HEK293 (cell line): ENCODE data around the gene CUL1.

ENCODE experiments used
- CTCF ChIA-PET: fragments of 350-600 bp; formaldehyde crosslinking; extraction: SDS; loops from one replicate; lab custom pipeline; 2021; ENCODE audit warnings: antibody characterized with exemption; lab: Yijun Ruan, JAX
- POLR2A ChIA-PET: fragments of 300-600 bp; formaldehyde crosslinking; extraction: SDS; loops from one replicate; lab custom pipeline; 2020; ENCODE audit warnings: antibody characterized with exemption, inconsistent platforms; lab: Yijun Ruan, JAX
- H3K27ac ChIP-seq: fragments of 200-500 bp; sonication (Bioruptor generic); 2 replicates; pipeline ENCODE4 v1.5.1; 2014; ENCODE audit warnings: low read depth, low read length, control low read depth, inconsistent platforms; ENCODE audit errors: extremely low read depth
- H3K36me3 ChIP-seq, 2 experiments: fragments of 200-500 bp in 1 of 2; sonication (Bioruptor generic) in 1 of 2; 1 replicate in 1 of 2; 2 replicates in 1 of 2; pipeline ENCODE4 v1.5.1; 2014 to 2017; ENCODE audit warnings: inconsistent platforms in 2 of 2, low read length in 2 of 2; ENCODE audit not compliant: control insufficient read depth in 2 of 2, insufficient read depth in 1 of 2
- H3K4me1 ChIP-seq: fragments of 200-500 bp; sonication (Bioruptor generic); 2 replicates; pipeline ENCODE4 v1.5.1; 2014; ENCODE audit warnings: mild to moderate bottlenecking, low read length, inconsistent platforms; ENCODE audit not compliant: control insufficient read depth, insufficient read depth
- H3K4me3 ChIP-seq: 2 replicates; pipeline ENCODE4 v1.5.1; 2011; ENCODE audit warnings: low read depth, mild to moderate bottlenecking, control low read depth, low read length, moderate library complexity
- H3K9me3 ChIP-seq: fragments of 200-500 bp; sonication (Bioruptor generic); 2 replicates; pipeline ENCODE4 v1.5.1; 2014; ENCODE audit warnings: low read depth, low read length, inconsistent platforms; ENCODE audit not compliant: control insufficient read depth, insufficient read depth
- GLIS2 ChIP-seq: fragments of 450-650 bp; formaldehyde crosslinking; IDR thresholded peaks from 2 replicates; pipeline ENCODE4 v1.5.1; 2016; ENCODE audit warnings: missing biosample characterization, missing genetic modification characterization
- HOXD13 ChIP-seq: sonication (generic); formaldehyde crosslinking; IDR thresholded peaks from 2 replicates; pipeline ENCODE4 v1.8.0; 2022; ENCODE audit warnings: missing genetic modification reagents, borderline replicate concordance
- MZF1 ChIP-seq: fragments of 450-650 bp; formaldehyde crosslinking; IDR thresholded peaks from 2 replicates; pipeline ENCODE4 v1.5.1; 2017; ENCODE audit warnings: missing biosample characterization, missing genetic modification characterization, borderline replicate concordance
- RBAK ChIP-seq: fragments of 450-650 bp; formaldehyde crosslinking; IDR thresholded peaks from 2 replicates; pipeline ENCODE4 v1.5.1; 2016; ENCODE audit warnings: missing biosample characterization, missing genetic modification characterization
- SALL2 ChIP-seq: fragments of 450-650 bp; formaldehyde crosslinking; IDR thresholded peaks from 2 replicates; pipeline ENCODE4 v1.5.0; 2017; ENCODE audit warnings: missing biosample characterization, mild to moderate bottlenecking, missing genetic modification characterization, borderline replicate concordance
- TRIM28 ChIP-seq: IDR thresholded peaks from 2 replicates; pipeline ENCODE4 v1.6.1; 2011; ENCODE audit warnings: low read length, control low read depth, borderline replicate concordance
- ZBTB1 ChIP-seq: fragments of 450-650 bp; formaldehyde crosslinking; IDR thresholded peaks from 2 replicates; pipeline ENCODE4 v1.5.1; 2016; ENCODE audit warnings: missing biosample characterization, missing genetic modification characterization
- ZNF211 ChIP-seq: fragments of 450-650 bp; formaldehyde crosslinking; IDR thresholded peaks from 2 replicates; pipeline ENCODE4 v1.5.1; 2016; ENCODE audit warnings: low read depth, missing biosample characterization, missing genetic modification characterization
- ZNF266 ChIP-seq: fragments of 450-650 bp; formaldehyde crosslinking; IDR thresholded peaks from 2 replicates; pipeline ENCODE4 v1.5.1; 2016; ENCODE audit warnings: missing biosample characterization, missing genetic modification characterization, low read depth
- ZNF335 ChIP-seq: fragments of 450-650 bp; formaldehyde crosslinking; conservative IDR thresholded peaks from 2 replicates; pipeline ENCODE4 v1.5.1; 2016; ENCODE audit warnings: missing biosample characterization, missing genetic modification characterization
- ZNF350 ChIP-seq: fragments of 450-650 bp; formaldehyde crosslinking; IDR thresholded peaks from 2 replicates; pipeline ENCODE4 v1.5.0; 2017; ENCODE audit warnings: missing biosample characterization, mild to moderate bottlenecking, missing genetic modification characterization
- ZNF473 ChIP-seq: fragments of 450-650 bp; formaldehyde crosslinking; IDR thresholded peaks from 2 replicates; pipeline ENCODE4 v1.5.1; 2017; ENCODE audit warnings: missing biosample characterization, missing genetic modification characterization
- ZNF530 ChIP-seq: fragments of 450-650 bp; formaldehyde crosslinking; IDR thresholded peaks from 2 replicates; pipeline ENCODE4 v1.5.1; 2016; ENCODE audit warnings: low read depth, missing biosample characterization, missing genetic modification characterization
- ZNF544 ChIP-seq: fragments of 450-650 bp; formaldehyde crosslinking; IDR thresholded peaks from 2 replicates; pipeline ENCODE4 v1.5.0; 2017; ENCODE audit warnings: missing biosample characterization, missing genetic modification characterization
- ZNF549 ChIP-seq: fragments of 450-650 bp; IDR thresholded peaks from 2 replicates; pipeline ENCODE4 v1.5.1; 2018; ENCODE audit warnings: missing biosample characterization, missing genetic modification characterization, mild to moderate bottlenecking, inconsistent platforms, moderate library complexity
- ZNF558 ChIP-seq: fragments of 450-650 bp; formaldehyde crosslinking; IDR thresholded peaks from 2 replicates; pipeline ENCODE4 v1.5.1; 2016; ENCODE audit warnings: missing biosample characterization, missing genetic modification characterization
- TF ChIP-seq, protein P1 (sequence below): fragments of 450-650 bp; formaldehyde crosslinking; conservative IDR thresholded peaks from 2 replicates; pipeline ENCODE4 v1.5.1; 2016; ENCODE audit warnings: low read depth, missing biosample characterization, missing genetic modification characterization
- TF ChIP-seq, protein P2 (sequence below): fragments of 450-650 bp; formaldehyde crosslinking; IDR thresholded peaks from 2 replicates; pipeline ENCODE4 v1.5.1; 2016; ENCODE audit warnings: missing biosample characterization, missing genetic modification characterization
- TF ChIP-seq, protein P3 (sequence below): fragments of 450-650 bp; formaldehyde crosslinking; IDR thresholded peaks from 2 replicates; pipeline ENCODE4 v1.5.1; 2016; ENCODE audit warnings: missing biosample characterization, missing genetic modification characterization
- TF ChIP-seq, protein P4 (sequence below): fragments of 450-650 bp; formaldehyde crosslinking; IDR thresholded peaks from 2 replicates; pipeline ENCODE4 v1.5.1; 2016; ENCODE audit warnings: missing biosample characterization, missing genetic modification characterization

The CUL1 gene

DNA sequence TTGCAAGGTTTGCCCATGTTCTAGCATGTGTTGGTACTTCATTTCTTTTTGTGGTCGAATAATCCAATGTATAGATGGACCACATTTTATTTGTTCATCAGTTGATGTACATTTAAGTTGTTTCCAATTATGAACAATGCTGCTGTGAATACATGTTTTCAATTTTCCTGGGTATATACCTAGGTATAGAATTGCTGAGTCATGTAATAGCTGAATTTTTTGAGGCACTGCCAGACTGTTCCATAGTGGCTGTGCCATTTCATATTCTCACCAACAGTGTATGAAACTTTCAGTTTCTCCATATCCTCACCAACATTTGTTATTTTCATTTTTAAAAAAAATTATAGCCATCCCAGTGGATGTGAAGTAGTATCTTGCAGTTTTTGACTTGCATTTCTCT lies 94.9 kb downstream of the CUL1 start:
- H3K4me1 ChIP-seq = no peaks in the 10 kb centered on the region
- POLR2A ChIA-PET = no interaction called here
- TF ChIP-seq ZNF266 (tag by site-specific recombination) (no peak), RBAK (tag by site-specific recombination) (no peak), ZNF211 (tag by site-specific recombination) (no peak), ZNF549 (no peak), MZF1 (tag by site-specific recombination) (no peak), ZNF473 (no peak), ZNF558 (tag by site-specific recombination) (no peak), ZNF530 (no peak), GLIS2 (no peak), ZNF544 (tag by site-specific recombination) (no peak), ZNF335 (tag by site-specific recombination) (no peak), HOXD13 (CRISPR knock-in tag) (no peak), ZNF350 (tag by site-specific recombination) (no peak), TRIM28 (no peak), ZBTB1 (no peak), SALL2 (tag by site-specific recombination) (no peak)
- TF ChIP-seq, protein P1, sequence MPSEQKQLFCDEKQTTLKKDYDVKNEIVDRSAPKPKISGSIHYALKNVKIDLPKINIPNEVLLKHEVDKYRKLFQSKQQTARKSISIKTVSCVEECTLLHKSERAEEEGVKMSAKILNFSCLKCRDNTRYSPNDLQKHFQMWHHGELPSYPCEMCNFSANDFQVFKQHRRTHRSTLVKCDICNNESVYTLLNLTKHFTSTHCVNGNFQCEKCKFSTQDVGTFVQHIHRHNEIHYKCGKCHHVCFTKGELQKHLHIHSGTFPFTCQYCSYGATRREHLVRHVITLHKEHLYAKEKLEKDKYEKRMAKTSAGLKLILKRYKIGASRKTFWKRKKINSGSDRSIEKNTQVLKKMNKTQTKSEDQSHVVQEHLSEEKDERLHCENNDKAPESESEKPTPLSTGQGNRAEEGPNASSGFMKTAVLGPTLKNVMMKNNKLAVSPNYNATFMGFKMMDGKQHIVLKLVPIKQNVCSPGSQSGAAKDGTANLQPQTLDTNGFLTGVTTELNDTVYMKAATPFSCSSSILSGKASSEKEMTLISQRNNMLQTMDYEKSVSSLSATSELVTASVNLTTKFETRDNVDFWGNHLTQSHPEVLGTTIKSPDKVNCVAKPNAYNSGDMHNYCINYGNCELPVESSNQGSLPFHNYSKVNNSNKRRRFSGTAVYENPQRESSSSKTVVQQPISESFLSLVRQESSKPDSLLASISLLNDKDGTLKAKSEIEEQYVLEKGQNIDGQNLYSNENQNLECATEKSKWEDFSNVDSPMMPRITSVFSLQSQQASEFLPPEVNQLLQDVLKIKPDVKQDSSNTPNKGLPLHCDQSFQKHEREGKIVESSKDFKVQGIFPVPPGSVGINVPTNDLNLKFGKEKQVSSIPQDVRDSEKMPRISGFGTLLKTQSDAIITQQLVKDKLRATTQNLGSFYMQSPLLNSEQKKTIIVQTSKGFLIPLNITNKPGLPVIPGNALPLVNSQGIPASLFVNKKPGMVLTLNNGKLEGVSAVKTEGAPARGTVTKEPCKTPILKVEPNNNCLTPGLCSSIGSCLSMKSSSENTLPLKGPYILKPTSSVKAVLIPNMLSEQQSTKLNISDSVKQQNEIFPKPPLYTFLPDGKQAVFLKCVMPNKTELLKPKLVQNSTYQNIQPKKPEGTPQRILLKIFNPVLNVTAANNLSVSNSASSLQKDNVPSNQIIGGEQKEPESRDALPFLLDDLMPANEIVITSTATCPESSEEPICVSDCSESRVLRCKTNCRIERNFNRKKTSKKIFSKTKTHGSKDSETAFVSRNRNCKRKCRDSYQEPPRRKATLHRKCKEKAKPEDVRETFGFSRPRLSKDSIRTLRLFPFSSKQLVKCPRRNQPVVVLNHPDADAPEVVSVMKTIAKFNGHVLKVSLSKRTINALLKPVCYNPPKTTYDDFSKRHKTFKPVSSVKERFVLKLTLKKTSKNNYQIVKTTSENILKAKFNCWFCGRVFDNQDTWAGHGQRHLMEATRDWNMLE = no peak
- TF ChIP-seq, protein P2, sequence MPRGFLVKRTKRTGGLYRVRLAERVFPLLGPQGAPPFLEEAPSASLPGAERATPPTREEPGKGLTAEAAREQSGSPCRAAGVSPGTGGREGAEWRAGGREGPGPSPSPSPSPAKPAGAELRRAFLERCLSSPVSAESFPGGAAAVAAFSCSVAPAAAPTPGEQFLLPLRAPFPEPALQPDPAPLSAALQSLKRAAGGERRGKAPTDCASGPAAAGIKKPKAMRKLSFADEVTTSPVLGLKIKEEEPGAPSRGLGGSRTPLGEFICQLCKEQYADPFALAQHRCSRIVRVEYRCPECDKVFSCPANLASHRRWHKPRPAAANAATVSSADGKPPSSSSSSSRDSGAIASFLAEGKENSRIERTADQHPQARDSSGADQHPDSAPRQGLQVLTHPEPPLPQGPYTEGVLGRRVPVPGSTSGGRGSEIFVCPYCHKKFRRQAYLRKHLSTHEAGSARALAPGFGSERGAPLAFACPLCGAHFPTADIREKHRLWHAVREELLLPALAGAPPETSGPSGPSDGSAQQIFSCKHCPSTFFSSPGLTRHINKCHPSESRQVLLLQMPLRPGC = no peak
- TF ChIP-seq, protein P3, sequence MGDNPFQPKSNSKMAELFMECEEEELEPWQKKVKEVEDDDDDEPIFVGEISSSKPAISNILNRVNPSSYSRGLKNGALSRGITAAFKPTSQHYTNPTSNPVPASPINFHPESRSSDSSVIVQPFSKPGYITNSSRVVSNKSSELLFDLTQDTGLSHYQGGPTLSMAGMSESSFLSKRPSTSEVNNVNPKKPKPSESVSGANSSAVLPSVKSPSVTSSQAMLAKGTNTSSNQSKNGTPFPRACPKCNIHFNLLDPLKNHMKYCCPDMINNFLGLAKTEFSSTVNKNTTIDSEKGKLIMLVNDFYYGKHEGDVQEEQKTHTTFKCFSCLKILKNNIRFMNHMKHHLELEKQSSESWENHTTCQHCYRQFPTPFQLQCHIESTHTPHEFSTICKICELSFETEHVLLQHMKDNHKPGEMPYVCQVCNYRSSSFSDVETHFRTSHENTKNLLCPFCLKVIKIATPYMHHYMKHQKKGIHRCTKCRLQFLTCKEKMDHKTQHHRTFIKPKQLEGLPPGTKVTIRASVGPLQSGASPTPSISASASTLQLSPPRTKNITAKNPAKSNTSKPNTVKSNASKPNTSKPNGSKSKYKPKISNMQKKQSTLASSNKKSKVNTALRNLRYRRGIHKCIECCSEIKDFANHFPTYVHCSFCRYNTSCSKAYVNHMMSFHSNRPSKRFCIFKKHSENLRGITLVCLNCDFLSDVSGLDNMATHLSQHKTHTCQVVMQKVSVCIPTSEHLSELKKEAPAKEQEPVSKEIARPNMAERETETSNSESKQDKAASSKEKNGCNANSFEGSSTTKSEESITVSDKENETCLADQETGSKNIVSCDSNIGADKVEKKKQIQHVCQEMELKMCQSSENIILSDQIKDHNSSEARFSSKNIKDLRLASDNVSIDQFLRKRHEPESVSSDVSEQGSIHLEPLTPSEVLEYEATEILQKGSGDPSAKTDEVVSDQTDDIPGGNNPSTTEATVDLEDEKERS (tag by site-specific recombination) = no peak
- TF ChIP-seq, protein P4, sequence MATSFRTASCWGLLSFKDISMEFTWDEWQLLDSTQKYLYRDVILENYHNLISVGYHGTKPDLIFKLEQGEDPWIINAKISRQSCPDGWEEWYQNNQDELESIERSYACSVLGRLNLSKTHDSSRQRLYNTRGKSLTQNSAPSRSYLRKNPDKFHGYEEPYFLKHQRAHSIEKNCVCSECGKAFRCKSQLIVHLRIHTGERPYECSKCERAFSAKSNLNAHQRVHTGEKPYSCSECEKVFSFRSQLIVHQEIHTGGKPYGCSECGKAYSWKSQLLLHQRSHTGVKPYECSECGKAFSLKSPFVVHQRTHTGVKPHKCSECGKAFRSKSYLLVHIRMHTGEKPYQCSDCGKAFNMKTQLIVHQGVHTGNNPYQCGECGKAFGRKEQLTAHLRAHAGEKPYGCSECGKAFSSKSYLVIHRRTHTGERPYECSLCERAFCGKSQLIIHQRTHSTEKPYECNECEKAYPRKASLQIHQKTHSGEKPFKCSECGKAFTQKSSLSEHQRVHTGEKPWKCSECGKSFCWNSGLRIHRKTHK (tag by site-specific recombination) = no peak
- TF ChIP-seq, all 188 proteins: peak for 0
- Histone ChIP-seq H3K9me3 (no peaks in the 10 kb centered on the region), H3K4me3 (no peak overlapping the region), H3K27ac (no peak overlapping the region), H3K36me3 (peaks cover 11 to 94% of the 10 kb centered on the region in 2 experiments)
- CTCF ChIA-PET = no interaction called here
